ENCODE measurements around the gene KDM6A. TPM values are rescaled to one million over a fixed set of nuclear protein-coding genes. Genes with fewer than 3 reads are reported as not detected.

KDM6A gene
- total RNA-seq, 4 donors from 2014 or later = 20.5 to 47.0 (median 33.0) TPM

DNA sequence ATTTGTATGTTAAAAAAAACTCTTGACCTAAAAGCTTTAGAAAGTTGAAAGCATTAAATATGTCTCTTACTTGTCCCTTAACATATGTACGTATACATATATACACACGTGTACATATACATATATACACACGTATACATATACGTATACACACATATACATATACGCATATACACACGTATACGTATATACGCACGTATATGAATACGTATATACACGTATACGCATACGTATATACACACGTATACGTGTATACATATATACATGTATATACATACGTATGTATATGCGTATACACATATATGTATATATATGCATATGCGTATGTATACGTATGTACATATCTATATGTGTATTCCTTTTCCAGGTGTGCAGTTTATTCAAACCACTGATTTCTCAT lies 3.8 kb downstream of the KDM6A start:
- TF ChIP-seq, protein P1, sequence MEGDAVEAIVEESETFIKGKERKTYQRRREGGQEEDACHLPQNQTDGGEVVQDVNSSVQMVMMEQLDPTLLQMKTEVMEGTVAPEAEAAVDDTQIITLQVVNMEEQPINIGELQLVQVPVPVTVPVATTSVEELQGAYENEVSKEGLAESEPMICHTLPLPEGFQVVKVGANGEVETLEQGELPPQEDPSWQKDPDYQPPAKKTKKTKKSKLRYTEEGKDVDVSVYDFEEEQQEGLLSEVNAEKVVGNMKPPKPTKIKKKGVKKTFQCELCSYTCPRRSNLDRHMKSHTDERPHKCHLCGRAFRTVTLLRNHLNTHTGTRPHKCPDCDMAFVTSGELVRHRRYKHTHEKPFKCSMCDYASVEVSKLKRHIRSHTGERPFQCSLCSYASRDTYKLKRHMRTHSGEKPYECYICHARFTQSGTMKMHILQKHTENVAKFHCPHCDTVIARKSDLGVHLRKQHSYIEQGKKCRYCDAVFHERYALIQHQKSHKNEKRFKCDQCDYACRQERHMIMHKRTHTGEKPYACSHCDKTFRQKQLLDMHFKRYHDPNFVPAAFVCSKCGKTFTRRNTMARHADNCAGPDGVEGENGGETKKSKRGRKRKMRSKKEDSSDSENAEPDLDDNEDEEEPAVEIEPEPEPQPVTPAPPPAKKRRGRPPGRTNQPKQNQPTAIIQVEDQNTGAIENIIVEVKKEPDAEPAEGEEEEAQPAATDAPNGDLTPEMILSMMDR (IDR thresholded peaks at IDR 0.05; ENCODE audit: low read depth) = no peak

DNA sequence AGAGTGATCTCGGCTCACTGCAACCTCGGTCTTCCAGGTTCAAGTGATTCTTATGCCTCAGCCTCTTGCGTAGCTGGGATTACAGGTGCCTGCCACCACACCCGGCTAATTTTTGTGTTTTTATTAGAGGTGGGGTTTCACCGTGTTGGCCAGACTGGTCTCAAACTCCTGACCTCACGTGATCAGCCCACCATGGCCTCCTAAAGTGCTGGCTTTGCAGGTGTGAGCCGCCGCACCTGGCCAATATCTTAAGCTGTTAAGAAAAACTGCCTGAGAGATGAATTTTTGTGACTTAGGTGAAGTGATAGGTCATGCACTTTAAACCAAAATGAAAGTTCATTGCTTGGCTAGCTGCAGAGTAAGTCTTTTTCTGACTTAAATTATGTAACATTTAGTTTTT lies 5.8 kb downstream of the KDM6A start:
- TF ChIP-seq, protein P1 (IDR thresholded peaks at IDR 0.05; ENCODE audit: low read depth) = no peak

DNA sequence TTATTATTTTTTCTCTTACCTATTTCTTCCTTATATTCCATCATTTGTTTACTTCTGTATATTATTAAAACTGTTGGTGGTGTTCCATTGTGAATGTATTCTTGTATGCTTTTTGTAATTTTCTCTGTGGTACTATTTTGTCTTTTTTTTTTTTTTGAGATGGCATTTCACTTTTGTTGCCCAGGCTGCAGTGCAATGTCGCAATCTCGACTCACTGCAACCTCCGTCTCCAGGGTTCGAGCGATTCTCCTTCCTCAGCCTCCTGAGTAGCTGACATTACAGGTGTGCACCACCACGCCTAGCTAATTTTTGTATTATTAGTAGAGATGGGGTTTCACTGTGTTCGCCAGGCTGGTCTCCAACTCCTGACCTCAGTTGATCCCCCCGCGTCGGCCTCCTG lies 8.6 kb downstream of the KDM6A start:
- TF ChIP-seq, protein P1 (IDR thresholded peaks at IDR 0.05; ENCODE audit: low read depth) = no peak

DNA sequence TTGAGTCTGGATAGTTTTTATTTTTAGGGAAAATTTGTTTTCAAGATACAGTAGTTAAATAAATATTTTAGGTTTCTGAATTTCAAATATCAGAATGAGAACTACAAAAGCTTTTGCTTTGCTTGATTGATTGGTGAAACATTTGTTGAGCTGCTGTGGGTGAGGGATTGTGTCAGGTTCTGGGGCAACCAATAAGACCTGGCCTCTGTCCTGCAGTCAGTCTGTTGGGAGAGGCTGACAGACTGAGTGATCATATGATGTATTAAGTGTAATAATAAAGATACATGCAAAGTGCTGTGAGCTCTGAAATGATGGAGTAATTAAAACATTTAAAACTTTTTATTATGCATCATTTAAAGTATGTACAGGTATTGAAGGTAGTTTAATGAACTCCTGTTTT lies 9.6 kb downstream of the KDM6A start:
- TF ChIP-seq, protein P1 (IDR thresholded peaks at IDR 0.05; ENCODE audit: low read depth) = no peak

DNA sequence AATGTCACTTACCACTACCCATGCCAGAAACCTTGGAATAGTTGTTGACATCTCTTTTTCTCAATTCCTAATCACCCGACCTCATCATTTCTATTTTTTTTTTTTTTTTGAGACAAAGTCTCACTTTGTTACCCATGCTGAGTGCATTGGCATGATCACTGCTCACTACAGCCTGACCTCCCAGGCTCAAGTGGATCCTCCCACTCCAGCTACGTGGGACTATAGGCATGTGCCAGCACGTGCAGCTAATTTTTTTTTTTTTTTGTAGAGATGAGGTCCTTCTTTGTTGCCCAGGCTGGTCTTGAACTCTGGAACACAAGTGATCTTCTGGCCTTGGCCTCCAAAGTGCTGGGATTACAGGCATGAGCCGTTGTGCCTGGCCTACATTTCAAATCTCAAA lies 12.0 kb downstream of the KDM6A start:
- TF ChIP-seq, protein P1 (IDR thresholded peaks at IDR 0.05; ENCODE audit: low read depth) = no peak

DNA sequence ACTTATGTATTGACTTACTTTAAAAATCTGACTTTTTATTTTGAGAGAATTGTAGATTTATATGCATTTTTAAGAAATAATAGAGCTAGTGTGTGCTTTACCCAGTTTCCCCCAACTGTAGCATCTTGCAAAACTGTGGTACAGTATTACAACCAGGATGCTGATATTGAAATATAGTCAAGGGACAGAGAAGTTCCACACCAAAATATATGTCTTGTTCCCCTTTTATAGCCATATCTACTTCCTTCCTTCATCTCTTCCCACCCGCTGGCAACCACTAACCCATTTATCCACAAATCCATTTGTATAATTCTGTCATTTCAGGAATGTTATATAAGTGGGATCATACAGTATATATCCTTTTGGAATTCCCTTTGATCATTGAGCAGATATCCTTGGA lies 16.8 kb downstream of the KDM6A start:
- TF ChIP-seq, protein P1 (IDR thresholded peaks at IDR 0.05; ENCODE audit: low read depth) = no peak

DNA sequence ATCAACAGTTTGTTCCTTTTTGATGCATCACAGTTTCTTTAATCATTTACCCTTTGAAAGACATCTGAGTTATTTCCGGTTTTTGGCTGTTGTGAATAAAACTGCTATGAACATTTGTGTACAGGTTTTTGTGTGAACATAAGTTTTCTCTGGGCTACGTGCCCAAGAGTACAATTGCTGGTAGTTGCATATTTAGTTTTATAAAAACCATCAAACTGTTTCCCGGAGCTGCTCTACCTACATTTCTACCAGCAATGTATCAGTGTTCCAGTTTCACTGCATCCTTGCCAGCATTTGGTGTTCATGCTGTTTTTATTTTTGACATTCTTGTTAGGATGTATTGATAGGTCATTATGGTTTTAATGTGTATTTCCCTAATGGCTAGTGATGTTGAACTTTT lies 17.3 kb downstream of the KDM6A start:
- TF ChIP-seq, protein P1 (IDR thresholded peaks at IDR 0.05; ENCODE audit: low read depth) = no peak
